HEK293 (cell line): ENCODE measurements around the gene TATDN2.

Experiments
- CTCF ChIP-seq: fragments of 450-650 bp; formaldehyde crosslinking; IDR thresholded peaks from 2 replicates; pipeline ENCODE4 v1.5.1; 2016; ENCODE audit warnings: missing biosample characterization, missing genetic modification characterization
- ZNF10 ChIP-seq: fragments of 450-650 bp; formaldehyde crosslinking; IDR thresholded peaks from 2 replicates; pipeline ENCODE4 v1.5.1; 2017; ENCODE audit warnings: missing biosample characterization, missing genetic modification characterization
- ZNF624 ChIP-seq: fragments of 450-650 bp; formaldehyde crosslinking; IDR thresholded peaks from 2 replicates; pipeline ENCODE4 v1.5.1; 2017; ENCODE audit warnings: missing biosample characterization, missing genetic modification characterization
- TF ChIP-seq, protein P1 (sequence below): fragments of 450-650 bp; formaldehyde crosslinking; IDR thresholded peaks from 2 replicates; pipeline ENCODE4 v1.5.1; 2016; ENCODE audit warnings: missing biosample characterization, missing genetic modification characterization

DNA sequence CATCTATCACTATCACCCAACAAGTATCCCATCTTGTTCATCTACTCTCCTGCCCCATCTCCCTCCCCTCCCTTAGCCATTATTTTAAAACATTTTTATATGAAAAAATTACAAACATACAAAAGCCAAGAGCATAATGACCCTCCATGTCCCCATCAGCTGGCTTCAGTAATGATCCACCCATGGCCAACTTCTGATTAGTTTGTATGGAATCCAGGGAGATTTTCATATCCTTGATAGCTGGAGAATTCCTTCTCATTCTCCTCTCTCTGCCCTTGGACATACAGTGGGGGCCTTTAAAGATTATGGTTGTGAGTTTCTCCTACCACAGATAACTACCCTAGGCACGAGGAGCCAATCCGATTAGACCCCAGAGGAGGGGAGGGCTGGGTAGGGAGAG, 43.3 kb upstream of the TATDN2 start:
- TF ChIP-seq CTCF (tag by site-specific recombination) (no peak), ZNF10 (tag by site-specific recombination) (no peak), ZNF624 (tag by site-specific recombination) (no peak)
- TF ChIP-seq, protein P1, sequence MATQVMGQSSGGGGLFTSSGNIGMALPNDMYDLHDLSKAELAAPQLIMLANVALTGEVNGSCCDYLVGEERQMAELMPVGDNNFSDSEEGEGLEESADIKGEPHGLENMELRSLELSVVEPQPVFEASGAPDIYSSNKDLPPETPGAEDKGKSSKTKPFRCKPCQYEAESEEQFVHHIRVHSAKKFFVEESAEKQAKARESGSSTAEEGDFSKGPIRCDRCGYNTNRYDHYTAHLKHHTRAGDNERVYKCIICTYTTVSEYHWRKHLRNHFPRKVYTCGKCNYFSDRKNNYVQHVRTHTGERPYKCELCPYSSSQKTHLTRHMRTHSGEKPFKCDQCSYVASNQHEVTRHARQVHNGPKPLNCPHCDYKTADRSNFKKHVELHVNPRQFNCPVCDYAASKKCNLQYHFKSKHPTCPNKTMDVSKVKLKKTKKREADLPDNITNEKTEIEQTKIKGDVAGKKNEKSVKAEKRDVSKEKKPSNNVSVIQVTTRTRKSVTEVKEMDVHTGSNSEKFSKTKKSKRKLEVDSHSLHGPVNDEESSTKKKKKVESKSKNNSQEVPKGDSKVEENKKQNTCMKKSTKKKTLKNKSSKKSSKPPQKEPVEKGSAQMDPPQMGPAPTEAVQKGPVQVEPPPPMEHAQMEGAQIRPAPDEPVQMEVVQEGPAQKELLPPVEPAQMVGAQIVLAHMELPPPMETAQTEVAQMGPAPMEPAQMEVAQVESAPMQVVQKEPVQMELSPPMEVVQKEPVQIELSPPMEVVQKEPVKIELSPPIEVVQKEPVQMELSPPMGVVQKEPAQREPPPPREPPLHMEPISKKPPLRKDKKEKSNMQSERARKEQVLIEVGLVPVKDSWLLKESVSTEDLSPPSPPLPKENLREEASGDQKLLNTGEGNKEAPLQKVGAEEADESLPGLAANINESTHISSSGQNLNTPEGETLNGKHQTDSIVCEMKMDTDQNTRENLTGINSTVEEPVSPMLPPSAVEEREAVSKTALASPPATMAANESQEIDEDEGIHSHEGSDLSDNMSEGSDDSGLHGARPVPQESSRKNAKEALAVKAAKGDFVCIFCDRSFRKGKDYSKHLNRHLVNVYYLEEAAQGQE (tag by site-specific recombination): no peak
